Caki2 (cell line): Measurements from ENCODE around the gene SAE1. TPM values are rescaled to one million over a fixed set of nuclear protein-coding genes. Genes with fewer than 3 reads are reported as not detected.
A peak's percentile ranks its signal among the peaks of the same experiment; 100 is the strongest.
"Not testable (repeated sequence)": the region's sequence is repeated elsewhere in the genome, so short reads cannot be mapped to it uniquely, and the experiment has no call there.

ENCODE experiments used
- DNase-seq: peaks from one replicate; pipeline ENCODE4 v3.0.0-alpha.2; 2015; ENCODE audit warnings: low read depth
- in situ Hi-C: cut with HindIII; loops from 2 replicates; pipeline ENCODE4 v1.10.0; 2016; ENCODE audit warnings: low sequenced_read_pairs, low pct_unique_long_range_greater_than_20kb, mixed read lengths
- total RNA-seq: library from RNA; depleted of rRNA; stranded (reverse); fragments of >200 nt; shearing (Covaris generic); gene quantifications from 2 replicates; pipeline ENCODE4 v1.2.3, GENCODE V29; 2014; ENCODE audit warnings: low replicate concordance; rRNA removed

Gene SAE1
- total RNA-seq, 1 experiment from 2014 or later: 320 TPM

- DNase-seq: peak; percentile 98
- in situ Hi-C loops: no loop called here
These were observed 113.3 kb downstream of the SAE1 start for GRCh38 chr19:47243776-47244547.

DNA sequence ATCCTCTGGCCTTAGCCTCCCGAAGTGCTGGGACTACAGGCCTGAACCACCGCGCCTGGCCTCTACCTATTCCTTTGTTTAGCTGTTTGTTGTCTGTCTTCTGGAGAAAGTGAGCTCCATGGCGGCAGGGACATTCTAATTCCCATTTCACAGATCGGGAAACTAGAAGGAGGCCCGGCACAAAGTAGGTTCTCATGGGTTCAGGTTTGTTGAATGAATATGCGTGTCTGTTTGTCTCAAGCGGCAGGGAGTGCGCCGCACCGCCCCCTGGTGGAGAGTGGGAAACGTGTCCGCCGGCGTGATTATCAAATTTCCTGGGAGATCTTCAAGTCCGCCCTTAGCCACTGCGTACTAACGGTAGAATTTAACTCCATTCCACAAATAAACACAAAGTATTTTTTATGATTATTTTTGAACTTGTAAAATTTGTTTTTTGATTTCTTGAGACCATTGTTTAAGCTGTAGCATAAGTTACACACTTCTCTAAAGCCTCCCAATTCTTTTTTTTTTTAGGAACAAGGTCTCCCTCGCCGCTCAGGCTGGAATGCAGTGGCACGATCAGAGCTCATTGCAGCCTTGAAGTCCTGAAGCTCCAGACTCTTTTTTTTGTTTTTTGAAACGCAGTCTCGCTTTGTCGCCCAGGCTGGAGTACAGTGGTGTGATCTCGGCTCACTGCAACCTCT is 116.8 kb downstream of the SAE1 start:
- DNase-seq: peak; percentile 48
- in situ Hi-C loops: no loop called here

DNA sequence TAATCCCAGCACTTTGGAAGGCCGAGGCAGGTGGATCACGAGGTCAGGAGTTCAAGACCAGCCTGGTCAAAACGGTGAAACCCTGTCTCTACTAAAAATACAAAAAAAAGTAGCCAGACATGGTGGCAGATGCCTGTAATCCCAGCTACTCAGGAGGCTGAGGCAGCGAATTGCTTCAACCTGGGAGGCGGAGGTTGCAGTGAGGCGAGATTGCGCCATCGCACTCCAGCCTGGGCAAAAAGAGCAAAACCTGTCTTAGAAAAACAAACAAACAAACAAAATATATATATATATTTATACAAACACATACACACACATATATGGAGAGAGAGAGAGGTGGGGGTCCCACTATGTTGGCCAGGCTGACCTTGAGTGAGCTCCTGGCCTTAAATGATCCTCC is 122.4 kb downstream of the SAE1 start:
- DNase-seq, in situ Hi-C loops: not testable (repeated sequence)

DNA sequence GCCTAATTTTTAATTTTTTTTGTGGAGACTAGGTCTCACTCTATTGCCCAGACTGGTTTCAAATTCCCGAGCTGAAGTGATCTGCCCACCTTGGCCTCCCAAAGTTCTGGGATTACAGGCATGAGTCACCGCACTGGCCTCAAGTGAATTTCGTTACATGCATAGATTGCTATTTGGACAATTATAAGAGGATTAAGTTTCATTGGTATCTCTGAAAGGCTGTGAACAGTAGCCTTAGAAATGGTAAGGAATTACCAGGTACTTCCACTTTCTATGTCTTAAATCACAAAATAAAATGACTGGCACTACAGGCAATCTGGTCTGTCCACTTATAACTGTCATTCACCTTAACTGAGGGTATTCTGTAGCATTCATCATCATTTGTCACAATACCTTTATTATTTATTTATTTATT is 122.8 kb downstream of the SAE1 start:
- in situ Hi-C loops: no loop called here
- peak; percentile 63 for DNase-seq

- in situ Hi-C loops: no loop called here
- no peak for DNase-seq
These were observed 123.3 kb downstream of the SAE1 start for GRCh38 chr19:47253970-47254369.

- peak; percentile 98 for DNase-seq
- in situ Hi-C loops: no loop called here
These were observed 125.5 kb downstream of the SAE1 start, which contains the start of gene CCDC9 for GRCh38 chr19:47255879-47256692. TSS of gene CCDC9 (plus strand) at chr19:47256525. CDS start at chr19:47258401, 1,876 bp downstream.

- peak; percentile 97 for DNase-seq
- in situ Hi-C loops: no loop called here
These were observed 126.2 kb downstream of the SAE1 start for GRCh38 chr19:47256693-47257410.

DNA sequence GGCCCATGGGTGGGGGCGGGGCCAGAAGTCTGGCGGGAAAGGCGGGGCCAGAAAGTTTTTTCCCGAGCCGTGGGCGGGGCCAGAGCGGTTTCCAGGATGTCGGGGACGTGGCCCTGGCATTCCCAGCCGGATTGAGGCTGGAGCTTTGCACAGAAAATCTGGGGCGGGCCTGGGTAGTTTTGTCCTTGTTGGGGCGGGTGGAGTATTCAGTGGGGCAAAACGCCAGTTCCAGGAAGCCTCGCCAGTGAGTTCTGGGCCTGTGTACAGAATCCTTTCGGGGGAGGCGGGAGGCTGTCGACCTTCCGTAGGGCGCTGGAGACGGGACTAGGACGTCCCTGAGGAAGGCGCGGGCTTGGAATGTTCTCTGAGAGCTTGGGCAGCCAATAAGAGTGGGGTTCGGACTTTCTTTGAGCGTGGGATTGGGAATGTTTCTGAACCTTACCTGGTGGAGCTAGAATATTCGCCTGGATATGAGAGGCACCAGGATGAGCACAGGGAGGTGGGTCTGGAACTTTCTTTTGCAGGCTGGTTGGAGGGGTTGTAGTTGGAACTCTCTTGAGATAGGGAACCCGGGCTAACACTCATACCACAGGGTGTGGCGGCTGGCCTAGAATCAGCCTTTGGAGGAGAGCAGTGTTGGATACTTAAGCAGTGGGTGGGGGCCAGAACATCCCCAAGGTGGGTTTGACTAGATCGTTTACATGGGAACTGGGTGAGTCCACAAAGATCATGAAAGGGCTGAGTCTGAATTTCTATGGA is 127.0 kb downstream of the SAE1 start:
- no peak for DNase-seq
- in situ Hi-C loops: no loop called here

- no peak for DNase-seq
These were observed 127.8 kb downstream of the SAE1 start for GRCh38 chr19:47258434-47258833.

GRCh38 chr19:47258895-47259555 is 128.4 kb downstream of the SAE1 start:
- DNase-seq: no peak
- in situ Hi-C loops: no loop called here

More at GRCh38 chr19:47258434-47258833, 127.8 kb downstream of the SAE1 start:
- in situ Hi-C loops: no loop called here

Other genes starting within 250 kb of the SAE1 start
- gene NPAS1, start 111.0 kb upstream of the SAE1 start, total RNA-seq: 2.8 and 3.1 TPM in 2 replicates
- 78.1 and 102 TPM in 2 replicates for gene TMEM160, start 82.2 kb upstream of the SAE1 start, total RNA-seq
- 7.0 and 7.4 TPM in 2 replicates for gene ZC3H4, start 17.1 kb upstream of the SAE1 start, total RNA-seq
- 40.8 and 41.7 TPM in 2 replicates for gene BBC3, start 100.4 kb downstream of the SAE1 start, total RNA-seq
- 26.4 and 28.8 TPM in 2 replicates for gene CCDC9, start 125.7 kb downstream of the SAE1 start, total RNA-seq
- 2.4 and 5.0 TPM in 2 replicates for gene INAFM1, start 144.1 kb downstream of the SAE1 start, total RNA-seq
- gene C5AR1, start 179.0 kb downstream of the SAE1 start, total RNA-seq: 1.5 and 3.1 TPM in 2 replicates
- not detected in 2 replicates for gene C5AR2, start 201.3 kb downstream of the SAE1 start, total RNA-seq
- 12.5 and 23.4 TPM in 2 replicates for gene DHX34, start 218.5 kb downstream of the SAE1 start, total RNA-seq